ENCODE measurements around the gene DICER1.
"Not testable (repeated sequence)": the region's sequence is repeated elsewhere in the genome, so short reads cannot be mapped to it uniquely, and the experiment has no call there.

The DICER1 gene

GRCh38 chr14:95182379-95182778, 25.1 kb upstream of the DICER1 start:
- Histone ChIP-seq H3K27me3 (ENCODE audit: low read depth, low read length) (0 out of 2 replicates have a peak, but pooled peaks cover 7% of the 10 kb centered on the region), H3K4me1 (ENCODE audit: low read length) (no peaks in the 10 kb centered on the region)

GRCh38 chr14:95180966-95181741, 23.8 kb upstream of the DICER1 start:
- H4K20me1 ChIP-seq (ENCODE audit: insufficient read depth, low read length): no peaks in the 10 kb centered on the region
- no peaks in the 10 kb centered on the region for H3K4me1 ChIP-seq (ENCODE audit: low read length)
- H3K4me3 ChIP-seq (ENCODE audit: low read length): no peak overlapping the region
- H3K9ac ChIP-seq (ENCODE audit: low read length): no peak overlapping the region
- no peaks in the 10 kb centered on the region for H3K9me3 ChIP-seq (ENCODE audit: insufficient read depth, low read length)
- no peak overlapping the region for H3K4me2 ChIP-seq (ENCODE audit: low read length)
- no peak overlapping the region for H3K27ac ChIP-seq (ENCODE audit: low read length)
- 0 out of 2 replicates have a peak, but pooled peaks cover 5% of the 10 kb centered on the region for H3K27me3 ChIP-seq (ENCODE audit: low read depth, low read length)
- H2AFZ ChIP-seq (ENCODE audit: low read depth, low read length): no peak overlapping the region
- TF ChIP-seq EZH2phosphoT487 (IDR thresholded peaks at IDR 0.05; ENCODE audit: low read depth) (no peak), CTCF (IDR thresholded peaks at IDR 0.05; ENCODE audit: low read depth, low read length) (no peak)
- H3K79me2 ChIP-seq (ENCODE audit: low read length): no peaks in the 10 kb centered on the region
- H3K36me3 ChIP-seq (replicated peaks; ENCODE audit: low read depth, low read length): no peaks in the 10 kb centered on the region

More at GRCh38 chr14:95182379-95182778, 25.1 kb upstream of the DICER1 start:
- TF ChIP-seq EZH2phosphoT487 (IDR thresholded peaks at IDR 0.05; ENCODE audit: low read depth) (no peak), CTCF (IDR thresholded peaks at IDR 0.05; ENCODE audit: low read depth, low read length) (no peak)
- no peak overlapping the region for H3K9ac ChIP-seq (ENCODE audit: low read length)
- no peaks in the 10 kb centered on the region for H4K20me1 ChIP-seq (ENCODE audit: insufficient read depth, low read length)
- H3K9me3 ChIP-seq (ENCODE audit: insufficient read depth, low read length): no peaks in the 10 kb centered on the region
- no peaks in the 10 kb centered on the region for H3K79me2 ChIP-seq (ENCODE audit: low read length)
- no peak overlapping the region for H3K4me3 ChIP-seq (ENCODE audit: low read length)
- H3K27ac ChIP-seq (ENCODE audit: low read length): no peak overlapping the region
- no peak overlapping the region for H2AFZ ChIP-seq (ENCODE audit: low read depth, low read length)
- H3K36me3 ChIP-seq (replicated peaks; ENCODE audit: low read depth, low read length): no peaks in the 10 kb centered on the region
- no peak overlapping the region for H3K4me2 ChIP-seq (ENCODE audit: low read length)

- not testable (repeated sequence) for H2AFZ ChIP-seq (ENCODE audit: low read depth, low read length); H3K36me3 ChIP-seq (replicated peaks; ENCODE audit: low read depth, low read length); H3K79me2 ChIP-seq (ENCODE audit: low read length); H3K9ac ChIP-seq (ENCODE audit: low read length); H3K27me3 ChIP-seq (ENCODE audit: low read depth, low read length); H3K4me1 ChIP-seq (ENCODE audit: low read length); H3K4me2 ChIP-seq (ENCODE audit: low read length); H3K9me3 ChIP-seq (ENCODE audit: insufficient read depth, low read length); H3K4me3 ChIP-seq (ENCODE audit: low read length); H4K20me1 ChIP-seq (ENCODE audit: insufficient read depth, low read length); H3K27ac ChIP-seq (ENCODE audit: low read length)
Observed at GRCh38 chr14:95175670-95176069, 18.3 kb upstream of the DICER1 start.

GRCh38 chr14:95174184-95174792, 17.0 kb upstream of the DICER1 start:
- Histone ChIP-seq H3K9ac (ENCODE audit: low read length) (no peak overlapping the region), H3K9me3 (ENCODE audit: insufficient read depth, low read length) (no peaks in the 10 kb centered on the region), H3K4me3 (ENCODE audit: low read length) (no peak overlapping the region), H3K36me3 (replicated peaks; ENCODE audit: low read depth, low read length) (no peaks in the 10 kb centered on the region), H3K27me3 (ENCODE audit: low read depth, low read length) (no peaks in the 10 kb centered on the region), H2AFZ (ENCODE audit: low read depth, low read length) (no peak overlapping the region), H3K4me2 (ENCODE audit: low read length) (no peak overlapping the region), H3K4me1 (ENCODE audit: low read length) (no peaks in the 10 kb centered on the region), H3K27ac (ENCODE audit: low read length) (no peak overlapping the region), H4K20me1 (ENCODE audit: insufficient read depth, low read length) (no peaks in the 10 kb centered on the region), H3K79me2 (ENCODE audit: low read length) (no peaks in the 10 kb centered on the region)
- TF ChIP-seq CTCF (IDR thresholded peaks at IDR 0.05; ENCODE audit: low read depth, low read length): peak; percentile 45
- TF ChIP-seq EZH2phosphoT487 (IDR thresholded peaks at IDR 0.05; ENCODE audit: low read depth): no peak
